ENCODE measurements around the gene TMEM207.

The TMEM207 gene

GRCh38 chr3:190444576-190445145 is 5.0 kb downstream of the TMEM207 start:
- DNase-seq (ENCODE audit: low read depth, low spot score) = no peak

- DNase-seq (ENCODE audit: low read depth, low spot score) = no peak
These were observed 5.7 kb downstream of the TMEM207 start for GRCh38 chr3:190444006-190444405.

- DNase-seq (ENCODE audit: low read depth, low spot score) = no peak
These were observed 6.4 kb downstream of the TMEM207 start for GRCh38 chr3:190443257-190443656.

GRCh38 chr3:190442240-190442639 is 7.5 kb downstream of the TMEM207 start:
- DNase-seq (ENCODE audit: low read depth, low spot score) = no peak

GRCh38 chr3:190436331-190436730 is 13.4 kb downstream of the TMEM207 start:
- no peak for DNase-seq (ENCODE audit: low read depth, low spot score)

- no peak for DNase-seq (ENCODE audit: low read depth, low spot score)
These were observed 14.1 kb downstream of the TMEM207 start for GRCh38 chr3:190435618-190436017.

GRCh38 chr3:190433626-190434025 is 16.1 kb downstream of the TMEM207 start:
- no peak for DNase-seq (ENCODE audit: low read depth, low spot score)

- no peak for DNase-seq (ENCODE audit: low read depth, low spot score)
These were observed 17.5 kb downstream of the TMEM207 start for GRCh38 chr3:190432216-190432615.

- no peak for DNase-seq (ENCODE audit: low read depth, low spot score)
These were observed 18.8 kb downstream of the TMEM207 start for GRCh38 chr3:190430906-190431305.

GRCh38 chr3:190429681-190430080 is 20.0 kb downstream of the TMEM207 start:
- DNase-seq (ENCODE audit: low read depth, low spot score) = no peak

GRCh38 chr3:190426806-190427507 is 22.7 kb downstream of the TMEM207 start:
- no peak for DNase-seq (ENCODE audit: low read depth, low spot score)

GRCh38 chr3:190425833-190426232 is 23.9 kb downstream of the TMEM207 start:
- DNase-seq (ENCODE audit: low read depth, low spot score) = no peak

- no peak for DNase-seq (ENCODE audit: low read depth, low spot score)
These were observed 24.9 kb downstream of the TMEM207 start for GRCh38 chr3:190424478-190425439.

- DNase-seq (ENCODE audit: low read depth, low spot score) = no peak
These were observed 25.6 kb downstream of the TMEM207 start for GRCh38 chr3:190424108-190424477.

GRCh38 chr3:190414297-190414696 is 35.4 kb downstream of the TMEM207 start:
- no peak for DNase-seq (ENCODE audit: low read depth, low spot score)

- DNase-seq (ENCODE audit: low read depth, low spot score) = no peak
These were observed 45.0 kb downstream of the TMEM207 start for GRCh38 chr3:190404715-190405114.

- DNase-seq (ENCODE audit: low read depth, low spot score) = no peak
These were observed 47.7 kb downstream of the TMEM207 start for GRCh38 chr3:190401963-190402362.

GRCh38 chr3:190399677-190400076 is 50.0 kb downstream of the TMEM207 start:
- no peak for DNase-seq (ENCODE audit: low read depth, low spot score)

- DNase-seq (ENCODE audit: low read depth, low spot score) = no peak
These were observed 51.8 kb downstream of the TMEM207 start for GRCh38 chr3:190397889-190398288.

GRCh38 chr3:190396001-190396400 is 53.7 kb downstream of the TMEM207 start:
- DNase-seq (ENCODE audit: low read depth, low spot score) = no peak

GRCh38 chr3:190388703-190389102 is 61.0 kb downstream of the TMEM207 start:
- no peak for DNase-seq (ENCODE audit: low read depth, low spot score)

GRCh38 chr3:190387578-190388213 is 62.0 kb downstream of the TMEM207 start, which contains the start of gene CLDN16:
Gene CLDN16 (plus strand): TSS chr3:190388163. CDS start chr3:190388330, 167 bp downstream.
- no peak for DNase-seq (ENCODE audit: low read depth, low spot score)

All from activated naive CD8-positive, alpha-beta T cell treated with anti-CD3 and anti-CD28 coated beads, Interleukin-2, amount 50 U/mL, for 16 hours (primary cell).